Liver (tissue), 9 donors: ENCODE measurements around the gene RXFP3. TPM values are rescaled to one million over a fixed set of nuclear protein-coding genes. Genes with fewer than 3 reads are reported as not detected.

Experiments used
- DNase-seq: peaks from one replicate; pipeline ENCODE4 v3.0.0-alpha.2; 2017; ENCODE audit warnings: low spot score
- H3K27ac ChIP-seq, 2 donors: one replicate each; pipeline ENCODE4 v1.7.0; 2013; ENCODE audit warnings: inconsistent platforms in 2 of 2, low read length in 2 of 2, control low read depth in 1 of 2, low read depth in 1 of 2, mild to moderate bottlenecking in 1 of 2
- H3K27me3 ChIP-seq, 4 donors: one replicate each; pipeline versions ENCODE4 v1.6.1 to v1.7.0; 2013; ENCODE audit warnings: low read length in 3 of 4, inconsistent platforms in 1 of 4, mild to moderate bottlenecking in 1 of 4, moderate library complexity in 1 of 4; ENCODE audit not compliant: control insufficient read depth in 4 of 4, insufficient read depth in 4 of 4
- H3K36me3 ChIP-seq, 4 donors: one replicate each; pipeline versions ENCODE4 v1.6.1 to v1.7.0; 2013; ENCODE audit warnings: low read length in 3 of 4, mild to moderate bottlenecking in 3 of 4, low read depth in 1 of 4, moderate library complexity in 1 of 4; ENCODE audit not compliant: control insufficient read depth in 4 of 4, insufficient read depth in 3 of 4
- H3K4me1 ChIP-seq, 4 donors: one replicate each; pipeline versions ENCODE4 v1.6.1 to v1.7.0; 2013; ENCODE audit warnings: low read length in 3 of 4, mild to moderate bottlenecking in 3 of 4, moderate library complexity in 1 of 4; ENCODE audit not compliant: control insufficient read depth in 4 of 4, insufficient read depth in 4 of 4
- H3K4me3 ChIP-seq, 3 donors: one replicate each; pipeline versions ENCODE4 v1.6.1 to v1.7.0; 2013; ENCODE audit warnings: low read length in 3 of 3, control low read depth in 1 of 3, low read depth in 1 of 3, mild to moderate bottlenecking in 1 of 3
- H3K9ac ChIP-seq, 2 donors: one replicate each; pipeline ENCODE4 v1.7.0; 2013; ENCODE audit warnings: low read length in 2 of 2, mild to moderate bottlenecking in 2 of 2, moderate library complexity in 2 of 2, control low read depth in 1 of 2, low read depth in 1 of 2
- H3K9me3 ChIP-seq, 4 donors: one replicate each; pipeline versions ENCODE4 v1.6.1 to v1.7.0; 2013; ENCODE audit warnings: low read length in 3 of 4; ENCODE audit not compliant: control insufficient read depth in 4 of 4
- ATF3 ChIP-seq: IDR thresholded peaks from 2 replicates; pipeline ENCODE4 v1.6.1; 2016; ENCODE audit warnings: antibody characterized with exemption
- CTCF ChIP-seq: fragments of 150-350 bp; IDR thresholded peaks from 2 replicates; pipeline ENCODE4 v1.5.1; 2017; ENCODE audit warnings: improper control_type of control experiment, low read depth, low read length; ENCODE audit not compliant: missing input control
- EGR1 ChIP-seq, 2 donors: IDR thresholded peaks; 2 replicates each; pipeline ENCODE4 v1.6.1; 2016 to 2018; ENCODE audit warnings: antibody characterized with exemption in 2 of 2, low read depth in 2 of 2
- FOXA2 ChIP-seq: IDR thresholded peaks from 2 replicates; pipeline ENCODE4 v1.6.1; 2016; ENCODE audit warnings: antibody characterized with exemption
- GABPA ChIP-seq, 2 donors: IDR thresholded peaks in 1 of 2; conservative IDR thresholded peaks in 1 of 2; 2 replicates each; pipeline ENCODE4 v1.6.1; 2016; ENCODE audit warnings: antibody characterized with exemption in 2 of 2, mild to moderate bottlenecking in 1 of 2, moderate library complexity in 1 of 2
- HNF4A ChIP-seq, 2 donors: conservative IDR thresholded peaks; 2 replicates each; pipeline ENCODE4 v1.6.1; 2016; ENCODE audit warnings: antibody characterized with exemption in 2 of 2, mild to moderate bottlenecking in 2 of 2
- HNF4G ChIP-seq: IDR thresholded peaks from 2 replicates; pipeline ENCODE4 v1.6.1; 2016; ENCODE audit warnings: antibody characterized with exemption
- JUND ChIP-seq, 2 donors: IDR thresholded peaks; 2 replicates each; pipeline ENCODE4 v1.6.1; 2016; ENCODE audit warnings: antibody characterized with exemption in 2 of 2
- MAX ChIP-seq: IDR thresholded peaks from 2 replicates; pipeline ENCODE4 v1.6.1; 2016; ENCODE audit warnings: antibody characterized with exemption
- REST ChIP-seq: IDR thresholded peaks from 2 replicates; pipeline ENCODE4 v1.6.1; 2016; ENCODE audit warnings: antibody characterized with exemption, mild to moderate bottlenecking
- RXRA ChIP-seq, 2 donors: IDR thresholded peaks; 2 replicates each; pipeline ENCODE4 v1.6.1; 2017 to 2018; ENCODE audit warnings: antibody characterized with exemption in 2 of 2, mild to moderate bottlenecking in 1 of 2
- SP1 ChIP-seq: IDR thresholded peaks from 2 replicates; pipeline ENCODE4 v1.6.1; 2018; ENCODE audit warnings: antibody characterized with exemption, mild to moderate bottlenecking
- TAF1 ChIP-seq: conservative IDR thresholded peaks from 2 replicates; pipeline ENCODE4 v1.6.1; 2016; ENCODE audit warnings: antibody characterized with exemption, mild to moderate bottlenecking
- YY1 ChIP-seq: IDR thresholded peaks from 2 replicates; pipeline ENCODE4 v1.6.1; 2016; ENCODE audit warnings: antibody characterized with exemption, mild to moderate bottlenecking
- ZBTB33 ChIP-seq: IDR thresholded peaks from 2 replicates; pipeline ENCODE4 v1.6.1; 2016; ENCODE audit warnings: antibody characterized with exemption
- WGBS: extraction: QIAGEN DNeasy Blood & Tissue Kit; methylation state at CpG from one replicate; pipeline ENCODE4 v1.1.7; 2013; 5-methylcytosine and 5-hydroxymethylcytosine counted together
- polyA plus RNA-seq, 2 donors: library from polyadenylated mRNA; stranded (reverse) in 1 of 2; unstranded in 1 of 2; fragments of 200-250 nt in 1 of 2; fragments of >200 nt in 1 of 2; fragmentation: Nextera tagmentation in 1 of 2; extraction: Ambion mirVana in 1 of 2; gene quantifications; one replicate each; pipeline versions ENCODE4 v1.2.1 to v1.2.3, GENCODE V29; 2013 to 2015
- total RNA-seq, 2 donors: library from RNA; depleted of rRNA; stranded (reverse); fragments of >200 nt; gene quantifications; one replicate each; pipeline ENCODE4 v1.2.3, GENCODE V29; 2014
- donor health status: healthy.
- donor health status: healthy.
- donor health status: healthy.
- donor health status: healthy.
- donor health status: healthy.

RXFP3 gene
- total and polyA plus RNA-seq, 4 donors = not detected

- TF ChIP-seq CTCF = no peak
- no peak for TF ChIP-seq RXRA (IDR thresholded peaks at IDR 0.05)
- TF ChIP-seq ZBTB33 = no peak
- TF ChIP-seq GABPA (IDR thresholded peaks at IDR 0.05 in 1 of 2, conservative IDR thresholded peaks at IDR 0.05 in 1 of 2) = no peak
- TF ChIP-seq ATF3 = no peak
- TF ChIP-seq SP1 = no peak
- TF ChIP-seq TAF1 = no peak
- no peak for TF ChIP-seq HNF4A (conservative IDR thresholded peaks at IDR 0.05)
- TF ChIP-seq MAX = no peak
- TF ChIP-seq YY1 = no peak
- TF ChIP-seq HNF4G = no peak
- Histone ChIP-seq H3K4me1 (no peaks in the 10 kb centered on the region), H3K4me3 (no peak overlapping the region), H3K36me3 (no peaks in the 10 kb centered on the region), H3K9me3 (no peaks in the 10 kb centered on the region), H3K27me3 (no peaks in the 10 kb centered on the region), H3K27ac (no peak overlapping the region), H3K9ac (no peak overlapping the region)
- WGBS = 78% methylated on average over 2 of the region's 2 CpGs
- no peak for DNase-seq
Measured at GRCh38 chr5:33964132-33964700, 28.0 kb downstream of the RXFP3 start.

GRCh38 chr5:33966805-33967204, 30.6 kb downstream of the RXFP3 start:
- Histone ChIP-seq H3K4me3 (no peak overlapping the region), H3K4me1 (no peaks in the 10 kb centered on the region), H3K9me3 (no peaks in the 10 kb centered on the region), H3K27ac (no peak overlapping the region), H3K36me3 (no peaks in the 10 kb centered on the region), H3K27me3 (no peaks in the 10 kb centered on the region), H3K9ac (no peak overlapping the region)
- WGBS = 81% methylated on average over 2 of the region's 2 CpGs
- no peak for DNase-seq
- TF ChIP-seq GABPA (IDR thresholded peaks at IDR 0.05 in 1 of 2, conservative IDR thresholded peaks at IDR 0.05 in 1 of 2) (no peak), EGR1 (IDR thresholded peaks at IDR 0.05; ENCODE audit: low read depth in 2 of 2) (no peak)

GRCh38 chr5:33968211-33969005, 32.2 kb downstream of the RXFP3 start:
- no peak for DNase-seq
- Histone ChIP-seq H3K36me3 (no peaks in the 10 kb centered on the region), H3K27ac (no peak overlapping the region), H3K4me3 (no peak overlapping the region), H3K27me3 (no peaks in the 10 kb centered on the region), H3K4me1 (no peaks in the 10 kb centered on the region), H3K9ac (no peak overlapping the region), H3K9me3 (no peaks in the 10 kb centered on the region)
- TF ChIP-seq HNF4G (no peak), GABPA (IDR thresholded peaks at IDR 0.05 in 1 of 2, conservative IDR thresholded peaks at IDR 0.05 in 1 of 2) (no peak), REST (no peak), JUND (IDR thresholded peaks at IDR 0.05) (no peak), FOXA2 (no peak), ZBTB33 (no peak)
- WGBS = 68% methylated on average over 3 of the region's 3 CpGs
